ENCODE results near the gene TSPAN3.

DNA sequence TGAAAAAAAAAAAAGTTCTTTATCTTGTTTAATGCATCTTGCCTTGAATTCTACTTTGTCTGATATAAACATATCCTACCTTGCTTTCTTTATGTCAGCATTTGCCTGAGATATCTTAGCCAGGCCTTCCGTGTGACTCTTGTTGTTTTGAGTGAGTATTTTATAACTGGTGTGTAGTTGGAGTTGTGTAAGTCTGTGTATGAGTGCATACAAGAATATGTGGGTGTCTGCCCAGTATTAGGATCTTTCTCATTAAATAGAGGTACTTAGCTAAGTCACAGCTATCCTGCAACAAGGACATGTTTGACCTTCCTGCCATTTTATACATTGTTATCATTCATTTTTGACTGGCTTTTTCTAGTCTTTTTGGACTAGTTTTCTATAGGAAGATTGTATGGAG lies 22.5 kb upstream of the TSPAN3 start:
- TF ChIP-seq EZH2 (IDR thresholded peaks at IDR 0.05; ENCODE audit: insufficient read depth, low read length) = no peak
- TF ChIP-seq, protein P1, sequence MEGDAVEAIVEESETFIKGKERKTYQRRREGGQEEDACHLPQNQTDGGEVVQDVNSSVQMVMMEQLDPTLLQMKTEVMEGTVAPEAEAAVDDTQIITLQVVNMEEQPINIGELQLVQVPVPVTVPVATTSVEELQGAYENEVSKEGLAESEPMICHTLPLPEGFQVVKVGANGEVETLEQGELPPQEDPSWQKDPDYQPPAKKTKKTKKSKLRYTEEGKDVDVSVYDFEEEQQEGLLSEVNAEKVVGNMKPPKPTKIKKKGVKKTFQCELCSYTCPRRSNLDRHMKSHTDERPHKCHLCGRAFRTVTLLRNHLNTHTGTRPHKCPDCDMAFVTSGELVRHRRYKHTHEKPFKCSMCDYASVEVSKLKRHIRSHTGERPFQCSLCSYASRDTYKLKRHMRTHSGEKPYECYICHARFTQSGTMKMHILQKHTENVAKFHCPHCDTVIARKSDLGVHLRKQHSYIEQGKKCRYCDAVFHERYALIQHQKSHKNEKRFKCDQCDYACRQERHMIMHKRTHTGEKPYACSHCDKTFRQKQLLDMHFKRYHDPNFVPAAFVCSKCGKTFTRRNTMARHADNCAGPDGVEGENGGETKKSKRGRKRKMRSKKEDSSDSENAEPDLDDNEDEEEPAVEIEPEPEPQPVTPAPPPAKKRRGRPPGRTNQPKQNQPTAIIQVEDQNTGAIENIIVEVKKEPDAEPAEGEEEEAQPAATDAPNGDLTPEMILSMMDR (IDR thresholded peaks at IDR 0.05; ENCODE audit: insufficient read depth, low read depth, low read length) = no peak

Data from astrocyte (in vitro differentiated cells and primary cell).